CD14-positive monocyte (primary cell): Measurements from ENCODE around the gene MOCOS. TPM values are rescaled to one million over a fixed set of nuclear protein-coding genes. Genes with fewer than 3 reads are reported as not detected.
"Not testable (repeated sequence)": the region's sequence is repeated elsewhere in the genome, so short reads cannot be mapped to it uniquely, and the experiment has no call there.

ENCODE experiments used
- DNase-seq, 3 donors: peaks; one replicate each; pipeline ENCODE4 v3.0.0-alpha.2; 2011 to 2022
- H2AFZ ChIP-seq: 2 replicates; pipeline ENCODE4 v1.6.0; 2012; ENCODE audit warnings: mild to moderate bottlenecking, low read depth, low read length, inconsistent platforms; ENCODE audit not compliant: insufficient read depth, poor library complexity, severe bottlenecking
- H3K27ac ChIP-seq, 2 donors: 1 replicate in 1 of 2; 2 replicates in 1 of 2; pipeline ENCODE4 v1.5.1; 2012 to 2013; ENCODE audit warnings: low read length in 2 of 2, control low read depth in 1 of 2, inconsistent platforms in 1 of 2, low read depth in 1 of 2, mild to moderate bottlenecking in 1 of 2
- H3K27me3 ChIP-seq, 2 donors: one replicate each; pipeline versions ENCODE4 v1.6.0 to v1.6.1; 2011 to 2013; ENCODE audit warnings: low read length in 2 of 2; ENCODE audit not compliant: control insufficient read depth in 2 of 2, insufficient read depth in 2 of 2
- H3K36me3 ChIP-seq, 2 donors: replicated peaks in 1 of 2; 1 replicate in 1 of 2; 2 replicates in 1 of 2; pipeline versions ENCODE4 v1.5.1 to v1.6.1; 2012 to 2013; ENCODE audit warnings: low read length in 2 of 2, control low read depth in 1 of 2, inconsistent platforms in 1 of 2, mild to moderate bottlenecking in 1 of 2; ENCODE audit not compliant: insufficient read depth in 2 of 2, control insufficient read depth in 1 of 2
- H3K4me1 ChIP-seq, 2 donors: 1 replicate in 1 of 2; 2 replicates in 1 of 2; pipeline versions ENCODE4 v1.5.1 to v1.6.1; 2012 to 2013; ENCODE audit warnings: low read length in 2 of 2, control low read depth in 1 of 2, inconsistent platforms in 1 of 2, mild to moderate bottlenecking in 1 of 2, moderate library complexity in 1 of 2; ENCODE audit not compliant: insufficient read depth in 2 of 2, control insufficient read depth in 1 of 2
- H3K4me2 ChIP-seq: replicated peaks from 2 replicates; pipeline ENCODE3; 2012; ENCODE audit warnings: low read length, moderate library complexity, mild to moderate bottlenecking; ENCODE audit not compliant: poor library complexity, severe bottlenecking; ENCODE audit errors: extremely low read depth
- H3K4me3 ChIP-seq, 3 experiments: fragments of 200-600 bp in 1 of 3; sonication (generic) in 1 of 3; replicated peaks in 1 of 3; 1 replicate in 2 of 3; 2 replicates in 1 of 3; pipeline ENCODE4 v1.5.1; 2011 to 2013; ENCODE audit warnings: low read length in 3 of 3, mild to moderate bottlenecking in 3 of 3, control low read depth in 2 of 3, low read depth in 2 of 3, inconsistent platforms in 1 of 3, moderate library complexity in 1 of 3
- H3K79me2 ChIP-seq: 2 replicates; pipeline ENCODE4 v1.6.0; 2012; ENCODE audit warnings: mild to moderate bottlenecking, control low read depth, inconsistent platforms, low read length, moderate library complexity; ENCODE audit not compliant: insufficient read depth
- H3K9ac ChIP-seq: 2 replicates; pipeline ENCODE4 v1.6.0; 2017; ENCODE audit warnings: low read length, mild to moderate bottlenecking; ENCODE audit not compliant: insufficient read depth, poor library complexity, severe bottlenecking
- H3K9me3 ChIP-seq, 2 donors: replicated peaks in 1 of 2; 1 replicate in 1 of 2; 2 replicates in 1 of 2; pipeline versions ENCODE4 v1.5.1 to v1.6.1; 2012 to 2013; ENCODE audit warnings: low read length in 2 of 2, control low read depth in 1 of 2; ENCODE audit not compliant: control insufficient read depth in 1 of 2, insufficient read depth in 1 of 2
- H4K20me1 ChIP-seq: 2 replicates; pipeline ENCODE4 v1.6.0; 2012; ENCODE audit warnings: mild to moderate bottlenecking, low read length, control low read depth, moderate library complexity; ENCODE audit not compliant: insufficient read depth
- H3K27ac Mint-ChIP-seq, 7 donors: one replicate each; pipeline ENCODE4 v1.8.0; 2020; ENCODE audit warnings: mild to moderate bottlenecking in 7 of 7, mixed read lengths in 7 of 7, moderate library complexity in 6 of 7, inconsistent platforms in 2 of 7
- H3K27me3 Mint-ChIP-seq, 3 donors: one replicate each; pipeline ENCODE4 v1.8.0; 2021 to 2022; ENCODE audit warnings: low read depth in 3 of 3, mild to moderate bottlenecking in 3 of 3, mixed read lengths in 3 of 3, moderate library complexity in 3 of 3, inconsistent platforms in 1 of 3
- H3K36me3 Mint-ChIP-seq, 2 donors: one replicate each; pipeline ENCODE4 v1.8.0; 2020; ENCODE audit warnings: mixed read lengths in 2 of 2, inconsistent platforms in 1 of 2, mild to moderate bottlenecking in 1 of 2
- H3K4me1 Mint-ChIP-seq: one replicate; pipeline ENCODE4 v1.8.0; 2020; ENCODE audit warnings: mild to moderate bottlenecking, mixed read lengths
- H3K4me3 Mint-ChIP-seq, 2 donors: one replicate each; pipeline ENCODE4 v1.8.0; 2020; ENCODE audit warnings: mild to moderate bottlenecking in 2 of 2, mixed read lengths in 2 of 2, moderate library complexity in 1 of 2
- H3K9me3 Mint-ChIP-seq, 7 donors: one replicate each; pipeline ENCODE4 v1.8.0; 2020 to 2022; ENCODE audit warnings: mixed read lengths in 7 of 7, mild to moderate bottlenecking in 6 of 7, moderate library complexity in 6 of 7, inconsistent platforms in 2 of 7
- WGBS: methylation state at CpG from one replicate; pipeline ENCODE4 v1.1.5; 2013; ENCODE audit warnings: missing lambda C conversion rate; ENCODE audit not compliant: insufficient coverage; 5-methylcytosine and 5-hydroxymethylcytosine counted together
- intact Hi-C, 2 donors: fragments of 100-400 bp; cut with micrococcal nuclease; formaldehyde crosslinking; loops; one replicate each; pipeline versions ENCODE4 v1.15.0 to v1.15.1; 2023
- polyA plus RNA-seq, 3 donors: library from polyadenylated mRNA; depleted of rRNA in 1 of 3; unstranded in 2 of 3; stranded (reverse) in 1 of 3; fragments of 300-500 nt in 2 of 3; fragments of >200 nt in 1 of 3; fragmentation: Illumina TruSeq in 2 of 3; gene quantifications; 1 replicate in 2 of 3; 2 replicates in 1 of 3; pipeline ENCODE4 v1.2.3, GENCODE V29; 2012 to 2021
- TF ChIP-seq, protein P1 (sequence below): fragments of 200-600 bp; IDR thresholded peaks from one replicate; pipeline ENCODE4 v1.8.0; 2022; ENCODE audit warnings: antibody characterized with exemption, mild to moderate bottlenecking

MOCOS gene
- polyA plus RNA-seq, 3 donors, result 0.03 to 0.05 TPM; not detected in 1

DNA sequence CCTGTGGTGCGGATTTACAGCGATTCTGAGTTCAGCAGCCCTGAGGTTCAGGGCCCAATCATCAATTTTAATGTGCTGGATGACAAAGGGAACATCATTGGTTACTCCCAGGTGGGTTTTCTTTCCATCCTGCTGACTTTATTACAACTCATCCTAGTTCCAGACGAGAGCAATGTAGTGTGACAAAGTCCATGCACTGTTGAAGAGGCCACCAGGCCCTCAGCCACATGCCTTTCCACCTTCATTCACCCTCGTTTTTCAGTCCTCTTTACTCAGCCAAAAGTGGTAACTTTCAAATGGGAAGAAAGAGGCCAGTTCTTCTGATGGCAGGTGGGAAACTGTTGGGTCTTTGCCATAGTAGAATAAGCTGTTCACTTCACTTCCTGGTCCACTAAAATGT, 17.9 kb downstream of the MOCOS start:
- H3K4me1 ChIP-seq, result no peaks in the 10 kb centered on the region
- H3K36me3 ChIP-seq, result no peaks in the 10 kb centered on the region
- H3K36me3 Mint-ChIP-seq, result no peaks in the 10 kb centered on the region
- no peak for DNase-seq
- no peaks in the 10 kb centered on the region for H3K79me2 ChIP-seq
- H3K9me3 ChIP-seq, result no peaks in the 10 kb centered on the region
- H3K4me1 Mint-ChIP-seq, result no peaks in the 10 kb centered on the region
- intact Hi-C loops, result no loop called here
- peaks cover 0 to 12% (median 4%) of the 10 kb centered on the region in 7 donors for H3K9me3 Mint-ChIP-seq
- no peaks in the 10 kb centered on the region for H4K20me1 ChIP-seq
- H3K9ac ChIP-seq, result no peak overlapping the region
- H2AFZ ChIP-seq, result no peak overlapping the region
- no peak overlapping the region for H3K27ac ChIP-seq
- H3K4me3 Mint-ChIP-seq, result no peak overlapping the region
- no peak overlapping the region for H3K4me3 ChIP-seq
- TF ChIP-seq, protein P1, sequence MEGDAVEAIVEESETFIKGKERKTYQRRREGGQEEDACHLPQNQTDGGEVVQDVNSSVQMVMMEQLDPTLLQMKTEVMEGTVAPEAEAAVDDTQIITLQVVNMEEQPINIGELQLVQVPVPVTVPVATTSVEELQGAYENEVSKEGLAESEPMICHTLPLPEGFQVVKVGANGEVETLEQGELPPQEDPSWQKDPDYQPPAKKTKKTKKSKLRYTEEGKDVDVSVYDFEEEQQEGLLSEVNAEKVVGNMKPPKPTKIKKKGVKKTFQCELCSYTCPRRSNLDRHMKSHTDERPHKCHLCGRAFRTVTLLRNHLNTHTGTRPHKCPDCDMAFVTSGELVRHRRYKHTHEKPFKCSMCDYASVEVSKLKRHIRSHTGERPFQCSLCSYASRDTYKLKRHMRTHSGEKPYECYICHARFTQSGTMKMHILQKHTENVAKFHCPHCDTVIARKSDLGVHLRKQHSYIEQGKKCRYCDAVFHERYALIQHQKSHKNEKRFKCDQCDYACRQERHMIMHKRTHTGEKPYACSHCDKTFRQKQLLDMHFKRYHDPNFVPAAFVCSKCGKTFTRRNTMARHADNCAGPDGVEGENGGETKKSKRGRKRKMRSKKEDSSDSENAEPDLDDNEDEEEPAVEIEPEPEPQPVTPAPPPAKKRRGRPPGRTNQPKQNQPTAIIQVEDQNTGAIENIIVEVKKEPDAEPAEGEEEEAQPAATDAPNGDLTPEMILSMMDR, result no peak
- no CpG with 5 or more reads among the region's 4 CpGs for whole genome bisulfite sequencing
- H3K4me2 ChIP-seq, result no peak overlapping the region
- H3K27me3 ChIP-seq, result no peaks in the 10 kb centered on the region
- H3K27ac Mint-ChIP-seq, result no peak overlapping the region
- H3K27me3 Mint-ChIP-seq, result peaks cover under 1 to 3% (median 1%) of the 10 kb centered on the region in 3 donors

DNA sequence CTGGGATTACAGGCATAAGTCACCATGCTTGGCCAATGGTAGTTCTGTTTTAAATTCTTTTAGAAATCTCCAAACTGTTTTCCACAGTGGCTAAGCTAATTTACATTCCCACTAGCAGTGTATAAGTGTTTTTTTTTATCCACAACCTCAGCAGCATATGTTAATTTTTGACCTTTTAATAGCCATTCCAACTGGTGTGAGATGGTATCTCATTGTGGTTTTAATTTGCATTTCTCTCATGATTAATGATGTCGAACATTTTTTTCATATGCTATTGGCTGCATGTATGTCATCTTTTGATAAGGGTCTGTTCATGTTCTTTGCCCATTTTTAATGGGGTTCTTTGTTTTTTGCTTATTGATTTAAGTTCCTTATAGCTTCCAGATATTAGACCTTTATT, 20.0 kb downstream of the MOCOS start:
- Mint-ChIP-seq H3K36me3 (no peaks in the 10 kb centered on the region), H3K9me3 (peaks cover 0 to 10% (median 3%) of the 10 kb centered on the region in 7 donors), H3K4me1 (no peaks in the 10 kb centered on the region), H3K27me3 (peaks cover 0 to 4% (median 4%) of the 10 kb centered on the region in 3 donors), H3K4me3 (no peak overlapping the region), H3K27ac (no peak overlapping the region)
- no peak overlapping the region for H3K27ac ChIP-seq
- H3K9me3 ChIP-seq, result no peaks in the 10 kb centered on the region
- no peaks in the 10 kb centered on the region for H3K79me2 ChIP-seq
- H2AFZ ChIP-seq, result no peak overlapping the region
- H3K9ac ChIP-seq, result no peak overlapping the region
- H3K4me3 ChIP-seq, result no peak overlapping the region
- no peak for DNase-seq
- H3K4me1 ChIP-seq, result no peaks in the 10 kb centered on the region
- H3K4me2 ChIP-seq, result no peak overlapping the region
- intact Hi-C loops, result no loop called here
- WGBS, result no CpG with 5 or more reads among the region's 1 CpG
- H4K20me1 ChIP-seq, result no peaks in the 10 kb centered on the region
- no peaks in the 10 kb centered on the region for H3K27me3 ChIP-seq
- TF ChIP-seq, protein P1, result no peak
- H3K36me3 ChIP-seq, result no peaks in the 10 kb centered on the region

DNA sequence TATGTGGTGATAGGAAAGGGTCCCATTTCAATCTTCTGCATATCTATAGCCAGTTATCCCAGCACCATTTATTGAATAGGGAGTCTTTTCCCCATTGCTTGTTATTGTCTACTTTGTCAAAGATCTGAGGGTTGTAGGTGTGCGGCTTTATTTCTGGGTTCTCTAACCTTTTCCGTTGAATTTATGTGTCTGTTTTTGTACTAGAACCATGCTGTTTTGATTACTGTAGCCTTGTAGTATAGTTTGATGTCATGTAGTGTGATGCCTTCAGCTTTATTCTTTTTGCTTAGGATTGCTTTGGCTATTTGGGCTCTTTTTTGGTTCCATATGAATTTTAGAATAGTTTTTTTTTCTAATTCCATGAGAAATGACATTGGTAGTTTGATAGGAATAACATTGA, 20.7 kb downstream of the MOCOS start:
- H3K4me2 ChIP-seq, H3K27me3 ChIP-seq, H3K36me3 ChIP-seq, H3K4me3 ChIP-seq, H2AFZ ChIP-seq, H3K4me3 Mint-ChIP-seq, H3K4me1 ChIP-seq, H4K20me1 ChIP-seq, H3K27ac Mint-ChIP-seq, H3K27ac ChIP-seq, H3K9me3 ChIP-seq, H3K36me3 Mint-ChIP-seq, H3K4me1 Mint-ChIP-seq, H3K79me2 ChIP-seq, intact Hi-C loops, H3K27me3 Mint-ChIP-seq, H3K9ac ChIP-seq, DNase-seq, H3K9me3 Mint-ChIP-seq: not testable (repeated sequence)
- WGBS, result 90% methylated on average over 2 of the region's 2 CpGs
